CD4-positive, alpha-beta memory T cell (primary cell): Measurements from ENCODE around the gene VWA2. TPM values are rescaled to one million over a fixed set of nuclear protein-coding genes. Genes with fewer than 3 reads are reported as not detected.

Experiments used
- CTCF ChIA-PET: fragments of 350-600 bp; sonication (Branson Sonifier 250); formaldehyde crosslinking; loops from one replicate; lab custom pipeline; 2021; ENCODE audit warnings: inconsistent platforms; ENCODE audit not compliant: partially characterized antibody; lab: Charles Lee
- POLR2A ChIA-PET: fragments of 350-600 bp; sonication (Branson Sonifier 250); formaldehyde crosslinking; loops from one replicate; lab custom pipeline; 2021; ENCODE audit not compliant: partially characterized antibody; lab: Charles Lee
- DNase-seq, 5 donors: peaks; one replicate each; pipeline versions ENCODE4 v3.0.0 to v3.0.0-alpha.2; 2020 to 2022; ENCODE audit warnings: mixed read lengths in 1 of 5
- H3K27ac ChIP-seq: one replicate; pipeline ENCODE4 v1.7.0; 2013; ENCODE audit warnings: low read depth, low read length
- H3K27me3 ChIP-seq: 2 replicates; pipeline ENCODE4 v1.7.0; 2013; ENCODE audit warnings: mild to moderate bottlenecking, low read length, moderate library complexity; ENCODE audit not compliant: insufficient read depth
- H3K36me3 ChIP-seq: 2 replicates; pipeline ENCODE4 v1.7.0; 2013; ENCODE audit warnings: mild to moderate bottlenecking, low read length, moderate library complexity; ENCODE audit not compliant: insufficient read depth
- H3K4me1 ChIP-seq: 2 replicates; pipeline ENCODE4 v1.7.0; 2013; ENCODE audit warnings: mild to moderate bottlenecking, low read length, moderate library complexity; ENCODE audit not compliant: insufficient read depth
- H3K4me3 ChIP-seq, 2 donors: one replicate each; pipeline ENCODE4 v1.7.0; 2013; ENCODE audit warnings: low read length in 2 of 2, mild to moderate bottlenecking in 1 of 2
- H3K9me3 ChIP-seq, 2 donors: one replicate each; pipeline ENCODE4 v1.7.0; 2013; ENCODE audit warnings: low read length in 2 of 2, control low read depth in 1 of 2; ENCODE audit not compliant: control insufficient read depth in 1 of 2
- H3K27ac Mint-ChIP-seq, 7 donors: one replicate each; pipeline ENCODE4 v1.8.0; 2020 to 2021; ENCODE audit warnings: mixed read lengths in 7 of 7, mild to moderate bottlenecking in 6 of 7, inconsistent platforms in 3 of 7, moderate library complexity in 3 of 7
- H3K27me3 Mint-ChIP-seq, 2 donors: one replicate each; pipeline ENCODE4 v1.8.0; 2020 to 2021; ENCODE audit warnings: mixed read lengths in 2 of 2
- H3K36me3 Mint-ChIP-seq, 2 donors: one replicate each; pipeline ENCODE4 v1.8.0; 2020 to 2021; ENCODE audit warnings: mixed read lengths in 2 of 2, inconsistent platforms in 1 of 2, mild to moderate bottlenecking in 1 of 2
- H3K4me1 Mint-ChIP-seq, 4 donors: one replicate each; pipeline ENCODE4 v1.8.0; 2020 to 2021; ENCODE audit warnings: mixed read lengths in 4 of 4, mild to moderate bottlenecking in 1 of 4
- H3K4me3 Mint-ChIP-seq, 8 donors: one replicate each; pipeline ENCODE4 v1.8.0; 2020 to 2021; ENCODE audit warnings: mixed read lengths in 8 of 8, mild to moderate bottlenecking in 7 of 8, moderate library complexity in 6 of 8, inconsistent platforms in 3 of 8
- H3K9me3 Mint-ChIP-seq, 8 donors: one replicate each; pipeline ENCODE4 v1.8.0; 2020 to 2021; ENCODE audit warnings: mixed read lengths in 8 of 8, mild to moderate bottlenecking in 5 of 8, inconsistent platforms in 3 of 8, moderate library complexity in 1 of 8
- intact Hi-C: fragments of 100-400 bp; cut with micrococcal nuclease; formaldehyde crosslinking; loops from one replicate; pipeline ENCODE4 v1.15.1; 2023
- polyA plus RNA-seq, 2 donors: library from polyadenylated mRNA; unstranded; fragments of 300-500 nt; fragmentation: Illumina TruSeq; gene quantifications; one replicate each; pipeline ENCODE4 v1.2.3, GENCODE V29; 2021
- total RNA-seq, 2 experiments: library from RNA; stranded (reverse); gene quantifications; one replicate each; pipeline ENCODE4 v1.2.3, GENCODE V29; 2021

VWA2 gene
- total and polyA plus RNA-seq, 4 experiments from 2014 or later: not detected

DNA sequence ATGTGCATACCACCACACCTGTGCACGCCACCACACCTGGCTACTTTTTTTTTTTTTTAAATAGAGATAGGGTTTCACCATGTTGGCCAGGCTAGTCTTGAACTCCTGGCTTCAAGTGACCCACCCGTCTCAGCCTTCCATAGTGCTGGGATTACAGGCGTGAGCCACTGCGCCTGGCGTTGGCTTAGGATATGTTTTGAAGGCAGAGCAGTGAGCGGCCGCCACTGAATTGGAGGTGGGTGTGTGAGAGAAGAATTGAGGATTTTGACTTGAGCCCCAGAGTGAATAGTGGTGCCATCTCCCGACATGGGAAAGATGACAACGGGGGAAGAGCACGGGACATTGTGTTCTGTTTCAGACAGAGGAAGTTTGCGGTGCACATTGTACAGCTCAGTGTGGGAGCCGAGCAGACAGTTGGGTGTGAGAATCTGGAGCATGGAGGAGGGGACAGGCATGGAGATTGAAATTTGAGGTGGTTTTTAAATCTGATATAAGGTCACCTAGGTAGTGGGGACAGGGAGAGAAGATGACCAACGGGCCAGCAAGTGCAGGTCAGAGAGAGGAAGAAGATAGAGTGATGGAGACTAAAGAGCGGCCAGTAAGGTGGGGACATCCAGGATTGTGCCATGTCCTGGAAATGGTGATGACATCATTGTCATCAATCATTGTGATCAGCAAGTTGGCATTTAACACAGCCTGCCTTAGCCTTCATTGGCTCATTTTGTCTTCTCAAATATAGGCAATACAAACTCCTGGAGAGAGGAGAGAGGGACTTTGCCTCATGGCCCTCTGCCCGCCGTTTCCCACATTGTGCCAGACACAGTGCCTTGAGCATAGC lies 35.8 kb downstream of the VWA2 start:
- DNase-seq: no peak
- no peaks in the 10 kb centered on the region for H3K36me3 ChIP-seq
- Mint-ChIP-seq H3K9me3 (peaks cover 0 to 3% (median 0%) of the 10 kb centered on the region in 8 donors), H3K4me3 (no peak overlapping the region), H3K36me3 (no peaks in the 10 kb centered on the region), H3K27ac (no peak overlapping the region), H3K4me1 (no peaks in the 10 kb centered on the region), H3K27me3 (peaks cover 10% of the 10 kb centered on the region in 2 donors)
- H3K4me3 ChIP-seq: no peak overlapping the region
- POLR2A ChIA-PET: no interaction called here
- CTCF ChIA-PET: no interaction called here
- H3K4me1 ChIP-seq: no peaks in the 10 kb centered on the region
- no peaks in the 10 kb centered on the region for H3K27me3 ChIP-seq
- no peak overlapping the region for H3K27ac ChIP-seq
- H3K9me3 ChIP-seq: no peaks in the 10 kb centered on the region
- intact Hi-C loops: no loop called here

DNA sequence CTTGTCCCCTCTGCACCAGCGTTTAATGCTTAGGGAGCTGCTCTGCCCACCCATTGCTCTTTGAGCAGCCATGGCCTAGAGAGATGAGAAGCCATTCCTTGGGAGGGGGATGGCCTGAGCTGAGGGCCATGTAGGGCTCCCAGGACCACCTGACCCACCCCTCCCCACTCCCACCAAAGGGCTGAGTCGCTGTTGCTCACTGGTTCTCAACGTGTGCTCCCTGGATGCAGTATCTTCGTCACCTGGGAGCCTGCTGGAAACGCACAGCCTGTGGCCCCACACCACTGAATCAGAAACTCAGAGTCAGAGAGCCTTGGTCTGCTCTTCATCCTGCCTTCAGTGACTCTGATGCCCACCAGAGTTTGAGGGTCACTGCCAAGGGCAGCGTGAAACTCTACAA lies 37.0 kb downstream of the VWA2 start:
- Histone ChIP-seq H3K36me3 (no peaks in the 10 kb centered on the region), H3K27ac (no peak overlapping the region), H3K4me3 (no peak overlapping the region), H3K27me3 (no peaks in the 10 kb centered on the region), H3K9me3 (no peaks in the 10 kb centered on the region), H3K4me1 (no peaks in the 10 kb centered on the region)
- H3K36me3 Mint-ChIP-seq: no peaks in the 10 kb centered on the region
- H3K4me3 Mint-ChIP-seq: no peak overlapping the region
- intact Hi-C loops: no loop called here
- CTCF ChIA-PET: no interaction called here
- H3K27ac Mint-ChIP-seq: no peak overlapping the region
- H3K9me3 Mint-ChIP-seq: peaks cover 0 to 3% (median 0%) of the 10 kb centered on the region in 8 donors
- no peaks in the 10 kb centered on the region for H3K4me1 Mint-ChIP-seq
- DNase-seq: no peak
- POLR2A ChIA-PET: no interaction called here
- peaks cover 10% of the 10 kb centered on the region in 2 donors for H3K27me3 Mint-ChIP-seq

DNA sequence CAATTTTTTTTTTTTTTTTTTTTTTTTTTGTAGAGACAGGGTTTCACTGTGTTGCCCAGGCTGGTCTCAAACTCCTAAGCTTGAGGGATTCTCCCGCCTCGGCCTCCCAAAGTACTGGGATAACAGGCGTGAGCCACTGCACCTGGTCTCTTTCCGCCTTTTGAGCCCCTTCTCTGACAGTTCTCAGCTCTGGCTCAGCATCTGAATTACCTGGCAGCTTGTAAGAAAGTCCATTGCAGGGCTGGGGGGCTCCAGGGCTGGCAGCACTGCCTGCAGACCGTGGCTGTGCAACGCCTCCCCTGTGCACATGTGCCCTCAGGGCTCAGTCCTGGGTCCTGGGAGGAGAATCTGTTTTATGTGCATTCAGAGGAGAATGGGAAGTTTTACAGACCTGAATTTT lies 37.6 kb downstream of the VWA2 start:
- Histone ChIP-seq H3K27me3 (no peaks in the 10 kb centered on the region), H3K27ac (no peak overlapping the region), H3K4me3 (no peak overlapping the region), H3K4me1 (no peaks in the 10 kb centered on the region), H3K9me3 (no peaks in the 10 kb centered on the region), H3K36me3 (no peaks in the 10 kb centered on the region)
- Mint-ChIP-seq H3K4me3 (no peak overlapping the region), H3K9me3 (peaks cover 0 to 3% (median 0%) of the 10 kb centered on the region in 8 donors), H3K36me3 (no peaks in the 10 kb centered on the region), H3K4me1 (no peaks in the 10 kb centered on the region), H3K27me3 (peaks cover 8 to 10% of the 10 kb centered on the region in 2 donors), H3K27ac (no peak overlapping the region)
- ChIA-PET POLR2A (no interaction called here), CTCF (no interaction called here)
- intact Hi-C loops: no loop called here
- no peak for DNase-seq

DNA sequence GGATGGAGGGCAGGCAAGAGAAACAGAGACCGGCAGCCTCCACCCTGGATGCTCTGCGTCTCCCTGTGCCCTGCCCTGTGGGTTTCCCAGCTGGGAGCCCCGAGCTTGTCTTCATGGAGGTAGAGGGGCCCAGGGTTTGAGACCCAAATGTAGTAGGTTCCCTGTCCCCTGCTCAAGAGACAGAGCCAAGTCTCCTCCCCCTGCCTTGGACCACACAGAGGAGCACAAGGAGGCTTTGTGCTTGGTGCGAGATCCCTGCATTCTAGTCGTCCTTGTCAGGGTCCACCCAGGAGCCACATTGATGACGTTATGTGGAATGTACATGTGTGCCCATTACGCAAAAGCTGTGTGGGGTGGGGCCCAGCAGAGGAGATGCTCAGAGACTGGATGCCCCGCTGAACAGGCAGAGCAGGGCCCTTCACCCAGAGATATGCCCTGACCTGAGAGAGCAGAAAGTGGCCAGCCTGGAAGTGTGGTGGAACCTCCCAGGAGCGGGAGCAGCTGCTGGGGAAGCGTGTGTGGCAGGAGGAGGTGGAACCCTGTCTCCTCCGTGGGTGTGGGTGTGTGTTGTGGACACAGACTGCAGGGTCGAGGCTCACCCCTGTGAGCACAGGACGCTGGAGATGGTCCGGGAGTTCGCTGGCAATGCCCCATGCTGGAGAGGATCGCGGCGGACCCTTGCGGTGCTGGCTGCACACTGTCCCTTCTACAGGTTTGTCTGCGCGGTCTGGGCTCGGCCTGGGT lies 39.3 kb downstream of the VWA2 start:
- Mint-ChIP-seq H3K9me3 (peaks cover 0 to 3% (median 0%) of the 10 kb centered on the region in 8 donors), H3K4me3 (no peak overlapping the region), H3K36me3 (no peaks in the 10 kb centered on the region), H3K4me1 (no peaks in the 10 kb centered on the region), H3K27me3 (peaks cover 3 to 10% of the 10 kb centered on the region in 2 donors), H3K27ac (no peak overlapping the region)
- CTCF ChIA-PET: interaction anchor here (1.4 kb wide), 1 partner anchor 25 kb away, joined by 4 read pairs; no protein-coding TSS in a partner anchor
- Histone ChIP-seq H3K36me3 (no peaks in the 10 kb centered on the region), H3K27me3 (no peaks in the 10 kb centered on the region), H3K27ac (no peak overlapping the region), H3K9me3 (no peaks in the 10 kb centered on the region), H3K4me3 (no peak overlapping the region), H3K4me1 (no peaks in the 10 kb centered on the region)
- POLR2A ChIA-PET: no interaction called here
- intact Hi-C loops: no loop called here
- no peak for DNase-seq

GRCh38 chr10:114278884-114279191 lies 39.8 kb downstream of the VWA2 start:
- CTCF ChIA-PET: no interaction called here
- Histone ChIP-seq H3K27me3 (no peaks in the 10 kb centered on the region), H3K36me3 (no peaks in the 10 kb centered on the region), H3K4me3 (no peak overlapping the region), H3K4me1 (no peaks in the 10 kb centered on the region), H3K27ac (no peak overlapping the region), H3K9me3 (no peaks in the 10 kb centered on the region)
- intact Hi-C loops: no loop called here
- no peak overlapping the region for H3K4me3 Mint-ChIP-seq
- POLR2A ChIA-PET: no interaction called here
- peaks cover 0 to 3% (median 0%) of the 10 kb centered on the region in 8 donors for H3K9me3 Mint-ChIP-seq
- peaks cover 3 to 10% of the 10 kb centered on the region in 2 donors for H3K27me3 Mint-ChIP-seq
- no peak for DNase-seq
- H3K4me1 Mint-ChIP-seq: no peaks in the 10 kb centered on the region
- no peak overlapping the region for H3K27ac Mint-ChIP-seq
- no peaks in the 10 kb centered on the region for H3K36me3 Mint-ChIP-seq

GRCh38 chr10:114279289-114279688 lies 40.2 kb downstream of the VWA2 start:
- peaks cover 0 to 2% (median 0%) of the 10 kb centered on the region in 8 donors for H3K9me3 Mint-ChIP-seq
- POLR2A ChIA-PET: no interaction called here
- intact Hi-C loops: no loop called here

GRCh38 chr10:114279901-114280644 lies 41.0 kb downstream of the VWA2 start:
- no peaks in the 10 kb centered on the region for H3K4me1 ChIP-seq
- no peak overlapping the region for H3K4me3 ChIP-seq
- Mint-ChIP-seq H3K36me3 (no peaks in the 10 kb centered on the region), H3K27ac (no peak overlapping the region), H3K4me3 (no peak overlapping the region), H3K9me3 (peaks cover 0 to 2% (median 0%) of the 10 kb centered on the region in 8 donors), H3K4me1 (no peaks in the 10 kb centered on the region), H3K27me3 (peaks cover 3 to 7% of the 10 kb centered on the region in 2 donors)
- ChIA-PET CTCF (no interaction called here), POLR2A (no interaction called here)
- no peaks in the 10 kb centered on the region for H3K27me3 ChIP-seq
- no peaks in the 10 kb centered on the region for H3K36me3 ChIP-seq
- no peak overlapping the region for H3K27ac ChIP-seq
- DNase-seq: no peak
- no peaks in the 10 kb centered on the region for H3K9me3 ChIP-seq
- intact Hi-C loops: no loop called here

More at GRCh38 chr10:114279289-114279688, 40.2 kb downstream of the VWA2 start:
- Mint-ChIP-seq H3K27me3 (peaks cover 3 to 10% of the 10 kb centered on the region in 2 donors), H3K4me3 (no peak overlapping the region), H3K4me1 (no peaks in the 10 kb centered on the region), H3K27ac (no peak overlapping the region), H3K36me3 (no peaks in the 10 kb centered on the region)
- Histone ChIP-seq H3K27me3 (no peaks in the 10 kb centered on the region), H3K4me3 (no peak overlapping the region), H3K36me3 (no peaks in the 10 kb centered on the region), H3K9me3 (no peaks in the 10 kb centered on the region), H3K4me1 (no peaks in the 10 kb centered on the region), H3K27ac (no peak overlapping the region)
- DNase-seq: no peak
- CTCF ChIA-PET: no interaction called here
